DMS79 (cell line): ENCODE data around the gene NMBR.
"Not testable (repeated sequence)": the region's sequence is repeated elsewhere in the genome, so short reads cannot be mapped to it uniquely, and the experiment has no call there.

Experiments
- DNase-seq: peaks from one replicate; lab custom pipeline; 2025; lab: John Stamatoyannopoulos, UW

The NMBR gene

GRCh38 chr6:142155091-142155490, 8.2 kb upstream of the NMBR start:
- no peak for DNase-seq

- no peak for DNase-seq
Measured at GRCh38 chr6:142154336-142154735, 7.4 kb upstream of the NMBR start.

- no peak for DNase-seq
Measured at GRCh38 chr6:142153196-142153595, 6.3 kb upstream of the NMBR start.

GRCh38 chr6:142152746-142153145, 5.8 kb upstream of the NMBR start:
- DNase-seq, result no peak

GRCh38 chr6:142141531-142141930, 5.4 kb downstream of the NMBR start:
- DNase-seq, result not testable (repeated sequence)

- DNase-seq, result no peak
Measured at GRCh38 chr6:142138876-142139275, 8.0 kb downstream of the NMBR start.

- no peak for DNase-seq
Measured at GRCh38 chr6:142132625-142133024, 14.3 kb downstream of the NMBR start, which contains the start of gene GJE1. TSS of gene GJE1 (plus strand) at chr6:142132925. CDS start at chr6:142133159, 234 bp downstream.

- no peak for DNase-seq
Measured at GRCh38 chr6:142130814-142131213, 16.1 kb downstream of the NMBR start.

GRCh38 chr6:142121342-142121741, 25.6 kb downstream of the NMBR start:
- no peak for DNase-seq

GRCh38 chr6:142118925-142119324, 28.0 kb downstream of the NMBR start:
- DNase-seq, result no peak

- no peak for DNase-seq
Measured at GRCh38 chr6:142118328-142118727, 28.6 kb downstream of the NMBR start.

- no peak for DNase-seq
Measured at GRCh38 chr6:142117366-142117765, 29.6 kb downstream of the NMBR start.

- no peak for DNase-seq
Measured at GRCh38 chr6:142112451-142113061, 34.4 kb downstream of the NMBR start.

GRCh38 chr6:142110820-142111219, 36.1 kb downstream of the NMBR start:
- not testable (repeated sequence) for DNase-seq

GRCh38 chr6:142104820-142105219, 42.1 kb downstream of the NMBR start:
- DNase-seq, result not testable (repeated sequence)

- DNase-seq, result no peak
Measured at GRCh38 chr6:142088858-142089216, 58.1 kb downstream of the NMBR start.

- no peak for DNase-seq
Measured at GRCh38 chr6:142087950-142088857, 58.7 kb downstream of the NMBR start.

- no peak for DNase-seq
Measured at GRCh38 chr6:142079130-142079529, 67.8 kb downstream of the NMBR start.

GRCh38 chr6:142075516-142076101, 71.3 kb downstream of the NMBR start:
- no peak for DNase-seq

- no peak for DNase-seq
Measured at GRCh38 chr6:142074516-142074915, 72.4 kb downstream of the NMBR start.

GRCh38 chr6:142071981-142072380, 74.9 kb downstream of the NMBR start:
- no peak for DNase-seq

- DNase-seq, result no peak
Measured at GRCh38 chr6:142068416-142068815, 78.5 kb downstream of the NMBR start.

- DNase-seq, result not testable (repeated sequence)
Measured at GRCh38 chr6:142062861-142063260, 84.1 kb downstream of the NMBR start.
